H1 (cell line): ENCODE results near the gene TTC39A. TPM values are rescaled to one million over a fixed set of nuclear protein-coding genes. Genes with fewer than 3 reads are reported as not detected.

ENCODE experiments used
- CHD7 ChIP-seq: fragments of 300-600 bp; sonication (generic); IDR thresholded peaks from 2 replicates; pipeline ENCODE4 v1.7.1; 2012; ENCODE audit warnings: low read length, moderate library complexity, mild to moderate bottlenecking, inconsistent platforms; ENCODE audit not compliant: insufficient replicate concordance
- KDM4A ChIP-seq: IDR thresholded peaks from one replicate; pipeline ENCODE4 v1.7.1; 2012; ENCODE audit warnings: low read depth, mild to moderate bottlenecking, moderate library complexity, low read length, inconsistent platforms; ENCODE audit not compliant: severe bottlenecking
- KDM5A ChIP-seq: fragments of 200-600 bp; IDR thresholded peaks from 2 replicates; pipeline ENCODE4 v1.7.1; 2012; ENCODE audit warnings: mild to moderate bottlenecking, low read length, inconsistent platforms, mixed read lengths
- PHF8 ChIP-seq: fragments of 200-600 bp; sonication (generic); conservative IDR thresholded peaks from 2 replicates; pipeline ENCODE4 v1.7.1; 2012; ENCODE audit warnings: low read depth, mild to moderate bottlenecking, inconsistent platforms, low read length, moderate library complexity
- polyA plus RNA-seq, 7 experiments: library from polyadenylated mRNA; depleted of rRNA in 3 of 7; stranded (reverse) in 5 of 7; unstranded in 2 of 7; fragments of >200 nt in 5 of 7; fragments of 200-250 nt in 2 of 7; gene quantifications; 1 replicate in 5 of 7; 2 replicates in 1 of 7; 4 replicates in 1 of 7; pipeline versions ENCODE4 v1.2.1 to v1.2.3, GENCODE V29; 2011 to 2013; ENCODE audit warnings: missing spikeins in 2 of 7, mixed read lengths in 2 of 7
- total RNA-seq: library from RNA; stranded (reverse); fragmentation: NEBNext Ultra II Directional; extraction: Animal tissue kit (Norgen Biotek cat#: 25700); gene quantifications from 2 replicates; pipeline ENCODE4 v1.2.1, GENCODE V29; 2021

TTC39A gene
- total and polyA plus RNA-seq, 2 of the 8 experiments (the other 6 are each of a cell fraction or from before 2014, with no cell fraction given): 5.5 to 5.8 TPM

- TF ChIP-seq CHD7 (no peak), KDM4A (no peak), PHF8 (no peak), KDM5A (no peak)
Observed at GRCh38 chr1:51328926-51329325, 1.4 kb downstream of the TTC39A start (continued).
